GM12878 (cell line): Measurements from ENCODE around the gene GALK2. TPM values are rescaled to one million over a fixed set of nuclear protein-coding genes. Genes with fewer than 3 reads are reported as not detected.

Experiments used
- ATAC-seq: fragments of 200-7000 bp; cut with Tn5 transposase; 3 replicates; pipeline ENCODE4 v1.9.1; 2020; ENCODE audit warnings: mild to moderate bottlenecking, moderate library complexity
- BruUV-seq: library from RNA; stranded (reverse); fragments of 400-500 nt; replicated peaks from 2 replicates; lab custom pipeline; 2021; lab: Mats Ljungman, UMichigan
- CTCF ChIA-PET: fragments of 300-600 bp; sonication (Branson Sonifier 250); formaldehyde crosslinking; extraction: SDS; loops from one replicate; lab custom pipeline; 2021; ENCODE audit warnings: inconsistent platforms; lab: Yijun Ruan, JAX
- POLR2A ChIA-PET: fragments of 350-600 bp; formaldehyde crosslinking; extraction: SDS; loops from one replicate; lab custom pipeline; 2021; ENCODE audit warnings: inconsistent platforms; lab: Charles Lee
- RAD21 ChIA-PET: fragments of 300-600 bp; sonication (Branson Sonifier 250); formaldehyde crosslinking; loops from one replicate; lab custom pipeline; 2023; ENCODE audit warnings: antibody characterized with exemption; ENCODE audit not compliant: unreplicated experiment; lab: Charles Lee
- SMC1A ChIA-PET: fragments of 300-600 bp; sonication (Branson Sonifier 250); formaldehyde crosslinking; loops from one replicate; lab custom pipeline; 2023; ENCODE audit not compliant: unreplicated experiment, uncharacterized antibody; lab: Charles Lee
- DNase-seq: peaks from one replicate; pipeline ENCODE4 v3.0.0-alpha.2; 2011; ENCODE audit warnings: low read depth, low spot score
- FAIRE-seq: peaks from 3 replicates; lab custom pipeline; 2011; peaks lifted over from hg19 to GRCh38; lab: Jason Lieb, UNC
- H2AFZ ChIP-seq: 2 replicates; pipeline ENCODE4 v1.6.0; 2011; ENCODE audit warnings: low read depth, low read length, control low read depth; ENCODE audit not compliant: control insufficient read depth
- H3K27ac ChIP-seq: 2 replicates; pipeline ENCODE4 v1.5.1; 2011; ENCODE audit warnings: control low read depth; ENCODE audit not compliant: control insufficient read depth, insufficient read depth
- H3K27me3 ChIP-seq, 2 experiments: replicated peaks in 1 of 2; 2 replicates each; pipeline versions ENCODE4 v1.6.0 to v1.6.1; 2011; ENCODE audit warnings: low read length in 1 of 2; ENCODE audit not compliant: control insufficient read depth in 2 of 2, insufficient read depth in 2 of 2
- H3K36me3 ChIP-seq, 2 experiments: 2 replicates each; pipeline ENCODE4 v1.5.1; 2011; ENCODE audit warnings: low read length in 1 of 2; ENCODE audit not compliant: control insufficient read depth in 2 of 2, insufficient read depth in 2 of 2
- H3K4me1 ChIP-seq: 2 replicates; pipeline ENCODE4 v1.6.1; 2011; ENCODE audit warnings: mild to moderate bottlenecking, low read length, moderate library complexity, mixed read lengths; ENCODE audit not compliant: control insufficient read depth, insufficient read depth
- H3K4me2 ChIP-seq: 2 replicates; pipeline ENCODE4 v1.6.0; 2011; ENCODE audit warnings: control low read depth; ENCODE audit not compliant: control insufficient read depth, insufficient read depth
- H3K4me3 ChIP-seq: fragments of 200-600 bp; sonication (generic); 2 replicates; pipeline ENCODE4 v1.5.1; 2016
- H3K79me2 ChIP-seq: 2 replicates; pipeline ENCODE4 v1.6.0; 2011; ENCODE audit warnings: low read length; ENCODE audit not compliant: control insufficient read depth, insufficient read depth
- H3K9ac ChIP-seq: 2 replicates; pipeline ENCODE4 v1.8.0; 2011; ENCODE audit warnings: low read length, control low read depth, mixed read lengths; ENCODE audit not compliant: control insufficient read depth, insufficient read depth
- H3K9me3 ChIP-seq: replicated peaks from 3 replicates; pipeline ENCODE4 v1.5.1; 2011; ENCODE audit warnings: mild to moderate bottlenecking, low read length; ENCODE audit not compliant: control insufficient read depth, insufficient read depth
- H4K20me1 ChIP-seq: 2 replicates; pipeline ENCODE4 v1.6.0; 2011; ENCODE audit not compliant: control insufficient read depth, insufficient read depth
- EGR1 ChIP-seq, 2 experiments: IDR thresholded peaks; 1 replicate in 1 of 2; 2 replicates in 1 of 2; pipeline ENCODE4 v1.6.1; 2011 to 2012; ENCODE audit warnings: low read depth in 2 of 2, low read length in 2 of 2, borderline replicate concordance in 1 of 2, mild to moderate bottlenecking in 1 of 2, moderate library complexity in 1 of 2
- ELK1 ChIP-seq: IDR thresholded peaks from 2 replicates; pipeline ENCODE4 v1.6.1; 2012; ENCODE audit warnings: low read depth, low read length, improper control_type of control experiment
- ETV6 ChIP-seq, 2 experiments: fragments of 450-650 bp in 1 of 2; IDR thresholded peaks in 1 of 2; conservative IDR thresholded peaks in 1 of 2; 2 replicates each; pipeline ENCODE4 v1.6.1; 2014; ENCODE audit warnings: antibody characterized with exemption in 1 of 2, borderline replicate concordance in 1 of 2, low read depth in 1 of 2, mild to moderate bottlenecking in 1 of 2, moderate library complexity in 1 of 2
- HSF1 ChIP-seq: fragments of 150-350 bp; IDR thresholded peaks from 2 replicates; pipeline ENCODE4 v1.6.1; 2014; ENCODE audit warnings: mild to moderate bottlenecking, low read depth, low read length
- MEF2B ChIP-seq: fragments of 450-650 bp; IDR thresholded peaks from 2 replicates; pipeline ENCODE4 v1.6.1; 2018; ENCODE audit warnings: mild to moderate bottlenecking, moderate library complexity; ENCODE audit not compliant: partially characterized antibody, poor library complexity, severe bottlenecking
- NBN ChIP-seq: fragments of 450-650 bp; IDR thresholded peaks from 2 replicates; pipeline ENCODE4 v1.6.1; 2016
- POLR2A ChIP-seq: IDR thresholded peaks from 2 replicates; pipeline ENCODE4 v1.6.1; 2011; ENCODE audit warnings: low read depth, mild to moderate bottlenecking, low read length
- SIX5 ChIP-seq: IDR thresholded peaks from 2 replicates; pipeline ENCODE4 v1.6.1; 2011; ENCODE audit warnings: mild to moderate bottlenecking, low read depth, low read length, moderate library complexity; ENCODE audit not compliant: severe bottlenecking
- SMARCA5 ChIP-seq: fragments of 450-650 bp; IDR thresholded peaks from 2 replicates; pipeline ENCODE4 v1.6.1; 2017; ENCODE audit warnings: mild to moderate bottlenecking
- STAT1 ChIP-seq: fragments of 450-650 bp; conservative IDR thresholded peaks from 2 replicates; pipeline ENCODE4 v1.6.1; 2014; ENCODE audit warnings: antibody characterized with exemption, mild to moderate bottlenecking
- TCF12 ChIP-seq: IDR thresholded peaks from 2 replicates; pipeline ENCODE4 v1.6.1; 2011; ENCODE audit warnings: low read depth, mild to moderate bottlenecking, low read length
- WRNIP1 ChIP-seq: IDR thresholded peaks from 2 replicates; pipeline ENCODE4 v1.6.1; 2011; ENCODE audit warnings: low read depth, low read length, improper control_type of control experiment, borderline replicate concordance
- WGBS: methylation state at CpG from one replicate; pipeline ENCODE4 v1.1.6; 2016; ENCODE audit warnings: low lambda C conversion rate; ENCODE audit not compliant: insufficient replicate concordance, insufficient coverage; ENCODE audit errors: missing lambda C conversion rate; 5-methylcytosine and 5-hydroxymethylcytosine counted together
- in situ Hi-C: fragments of 300-500 bp; cut with MboI; formaldehyde crosslinking; loops from 9 replicates; pipeline ENCODE4 v1.14.3; 2018; ENCODE audit warnings: mixed read lengths
- intact Hi-C: fragments of 100-400 bp; cut with micrococcal nuclease; formaldehyde crosslinking; loops from one replicate; pipeline ENCODE4 v1.14.2; 2022; ENCODE audit not compliant: unreplicated experiment
- polyA plus RNA-seq, 11 experiments: library from polyadenylated mRNA; depleted of rRNA in 4 of 11; unstranded in 6 of 11; stranded (reverse) in 5 of 11; fragments of >200 nt; fragmentation: Nextera tagmentation in 4 of 11; fragmentation: Illumina TruSeq in 1 of 11; extraction: Ambion mirVana in 4 of 11; extraction: Trizol in 1 of 11; gene quantifications; 1 replicate in 1 of 11; 2 replicates in 10 of 11; pipeline versions ENCODE4 v1.2.1 to v1.2.3, GENCODE V29; 2011 to 2016; ENCODE audit warnings: inconsistent platforms in 2 of 11, missing spikeins in 2 of 11, low read depth in 1 of 11
- total RNA-seq, 4 experiments: library from RNA; depleted of rRNA in 3 of 4; stranded (reverse); fragments of >200 nt in 3 of 4; fragmentation: Illumina TruSeq in 1 of 4; extraction: Trizol in 1 of 4; gene quantifications; 2 replicates each; pipeline versions ENCODE4 v1.2.1 to v1.2.3, GENCODE V29; 2013 to 2021

The GALK2 gene
- total and polyA plus RNA-seq, 10 of the 15 experiments (the other 5 are each of a cell fraction or from before 2014, with no cell fraction given), result 11.9 to 26.7 (median 15.4) TPM

GRCh38 chr15:49282366-49282765, 112.3 kb downstream of the GALK2 start:
- intact Hi-C loops, result no loop called here

More at GRCh38 chr15:49282366-49282765, 112.3 kb downstream of the GALK2 start:
- 100% methylated on average over 1 of the region's 1 CpG for WGBS
- ChIA-PET RAD21 (no interaction called here), SMC1A (interaction anchor here (0.8 kb wide), 1 partner anchor 10 kb away, joined by 3 read pairs; no protein-coding TSS in a partner anchor), POLR2A (no interaction called here), CTCF (no interaction called here)
- Histone ChIP-seq H3K27me3 (no peaks in the 10 kb centered on the region), H3K4me2 (no peak overlapping the region), H3K4me1 (no peaks in the 10 kb centered on the region), H3K36me3 (no peaks in the 10 kb centered on the region), H3K27ac (no peak overlapping the region), H2AFZ (no peak overlapping the region), H3K4me3 (no peak overlapping the region), H3K9me3 (no peaks in the 10 kb centered on the region), H3K79me2 (no peaks in the 10 kb centered on the region), H4K20me1 (no peaks in the 10 kb centered on the region), H3K9ac (no peak overlapping the region)
- no TSS peak for BruUV-seq
- FAIRE-seq (no peak), DNase-seq (no peak), ATAC-seq (no peak)
- in situ Hi-C loops, result no loop called here
- TF ChIP-seq WRNIP1, result no peak
- no peak for TF ChIP-seq ELK1
- TF ChIP-seq HSF1, result no peak
- no peak for TF ChIP-seq POLR2A
- no peak for TF ChIP-seq EGR1 (IDR thresholded peaks at IDR 0.05; ENCODE audit: borderline replicate concordance in 1 of 2, low read depth in 2 of 2, low read length in 2 of 2)
- no peak for TF ChIP-seq STAT1
- no peak for TF ChIP-seq SMARCA5
- no peak for TF ChIP-seq NBN
- no peak for TF ChIP-seq TCF12
- TF ChIP-seq ETV6 (conservative IDR thresholded peaks at IDR 0.05 in 1 of 2, IDR thresholded peaks at IDR 0.05 in 1 of 2; ENCODE audit: borderline replicate concordance in 1 of 2, low read depth in 1 of 2), result no peak
- TF ChIP-seq SIX5, result no peak
- no peak for TF ChIP-seq MEF2B
